HG03439 (cell line): ENCODE data around the gene SPATS2.

Experiments
- ATAC-seq: cut with Tn5 transposase; IDR thresholded peaks from one replicate; pipeline ENCODE4 v1.9.1; 2021; ENCODE audit warnings: mild to moderate bottlenecking, moderate library complexity; ENCODE audit not compliant: unreplicated experiment

SPATS2 gene

DNA sequence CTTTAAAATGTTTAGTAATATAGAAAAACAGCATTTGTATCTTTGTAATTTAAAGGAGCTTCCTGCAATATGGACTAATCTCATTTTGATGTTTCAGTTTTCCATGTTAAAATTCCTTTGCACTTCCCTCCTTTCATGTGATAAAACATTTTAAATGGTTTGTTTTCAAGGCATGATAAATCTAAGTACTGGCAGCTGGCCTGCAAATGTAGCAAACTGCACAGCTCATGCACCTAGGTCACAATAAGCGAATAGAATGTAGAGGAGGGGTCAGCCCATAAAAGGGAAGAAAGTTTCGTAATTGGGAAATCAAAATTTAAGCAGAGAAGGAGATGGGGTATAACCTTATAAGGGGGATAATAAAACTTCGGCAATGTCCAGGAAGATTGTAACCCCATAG, 91.6 kb downstream of the SPATS2 start:
- ATAC-seq, result no peak

DNA sequence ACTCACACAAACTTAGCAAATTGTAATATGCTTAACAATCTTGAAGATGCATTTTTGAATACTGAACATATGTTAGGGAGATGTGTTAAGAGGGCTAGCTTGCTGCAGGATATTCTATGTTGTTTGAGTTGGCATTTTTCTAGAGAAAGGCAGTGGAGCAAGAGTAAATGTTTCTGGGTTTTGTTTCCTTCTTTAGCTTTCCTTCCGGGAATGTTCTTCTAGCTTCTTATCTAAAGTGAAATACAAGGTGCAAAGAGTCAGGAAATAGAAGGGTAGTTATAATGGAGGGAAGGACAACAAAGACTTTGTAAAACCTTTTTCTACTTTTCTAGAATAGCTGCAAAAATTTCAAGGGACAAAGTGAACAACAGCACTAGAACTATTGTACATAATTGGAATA, 94.0 kb downstream of the SPATS2 start:
- ATAC-seq, result no peak

DNA sequence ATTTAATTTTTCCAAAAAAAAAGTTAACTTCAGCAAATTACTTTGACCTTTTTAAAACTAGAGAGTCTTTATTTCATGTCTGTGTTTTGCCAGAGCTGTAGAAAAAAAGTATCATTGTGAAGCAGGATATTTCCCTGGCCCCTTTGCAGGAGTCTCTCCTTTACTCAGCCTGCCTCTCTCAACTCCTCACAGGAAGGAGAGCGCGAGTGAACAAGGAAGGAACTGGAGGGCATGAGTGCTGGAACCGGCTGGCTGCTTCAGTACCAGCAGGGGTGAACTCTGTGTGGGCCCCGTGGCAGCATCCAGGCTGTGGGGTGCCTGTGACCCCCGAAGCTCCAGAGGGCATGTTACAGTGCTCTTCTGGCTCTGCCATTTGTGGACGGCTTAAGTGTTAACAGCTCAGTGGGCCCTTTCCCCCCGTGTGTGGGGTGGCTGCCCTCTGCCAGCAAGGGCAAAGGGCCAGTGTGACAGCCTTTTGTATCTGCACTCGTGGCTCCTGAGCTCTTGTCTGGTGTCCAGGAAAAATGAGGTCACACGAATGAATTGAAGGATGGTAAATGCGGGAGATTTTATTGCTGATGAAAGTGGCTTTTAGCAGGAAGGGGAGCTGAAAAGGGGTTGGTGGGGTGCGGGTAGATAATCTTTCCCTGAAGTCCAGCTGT, 95.0 kb downstream of the SPATS2 start:
- no peak for ATAC-seq

DNA sequence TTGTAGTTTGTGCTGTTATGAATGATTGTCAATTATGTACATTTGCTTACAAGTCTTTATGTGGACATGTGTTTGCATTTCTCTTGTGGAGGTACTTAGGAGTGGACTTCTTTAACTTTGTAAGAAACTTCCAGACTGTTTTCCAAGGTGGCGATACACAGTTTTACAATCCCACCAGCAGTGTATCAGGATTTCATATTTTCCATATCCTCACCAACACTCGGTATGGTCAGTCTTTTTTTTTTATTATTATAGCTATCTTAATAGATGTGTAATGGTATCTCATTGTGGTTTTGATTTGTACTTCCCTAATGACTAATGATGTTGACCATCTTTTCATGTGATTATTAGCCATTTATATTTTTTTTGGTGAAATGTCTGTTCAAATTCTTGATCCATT, 97.9 kb downstream of the SPATS2 start:
- ATAC-seq, result no peak

DNA sequence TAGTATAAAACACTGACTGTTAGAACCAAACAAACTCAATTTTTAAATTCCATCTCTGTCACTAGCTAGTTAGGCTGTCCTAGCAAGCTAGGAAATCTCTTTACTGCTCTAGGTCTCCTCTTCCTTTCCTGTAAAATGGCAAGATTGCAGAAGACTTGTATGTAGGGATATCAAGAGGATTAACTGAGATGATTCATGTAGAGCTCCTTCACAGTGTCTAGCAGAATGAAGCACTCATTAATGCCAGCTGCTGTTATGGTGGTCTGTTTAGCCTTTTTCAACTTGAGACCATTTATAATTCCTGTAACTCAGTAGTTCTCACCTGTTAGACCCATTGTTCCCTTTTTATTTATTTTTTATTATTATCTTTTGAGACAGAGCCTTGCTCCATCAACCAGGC, 103.7 kb downstream of the SPATS2 start:
- no peak for ATAC-seq

DNA sequence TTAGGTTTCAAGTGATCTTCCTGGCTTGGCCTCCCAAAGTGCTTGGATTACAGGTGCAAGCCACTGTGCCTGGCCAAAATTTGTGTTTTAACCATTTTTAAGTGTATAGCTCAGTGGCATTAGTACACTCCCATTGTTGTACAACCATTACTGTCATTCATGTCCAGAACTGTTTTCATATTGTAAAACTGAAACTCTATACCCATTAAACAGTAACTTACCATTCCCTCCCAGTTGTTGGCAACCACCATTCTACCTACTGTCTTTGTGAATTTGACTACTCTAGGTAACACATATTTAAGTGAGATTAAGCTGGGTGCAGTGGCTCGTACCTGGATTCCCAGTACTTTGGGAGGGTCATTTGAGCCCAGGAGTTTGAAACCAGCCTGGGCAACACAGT, 104.3 kb downstream of the SPATS2 start:
- ATAC-seq, result no peak

DNA sequence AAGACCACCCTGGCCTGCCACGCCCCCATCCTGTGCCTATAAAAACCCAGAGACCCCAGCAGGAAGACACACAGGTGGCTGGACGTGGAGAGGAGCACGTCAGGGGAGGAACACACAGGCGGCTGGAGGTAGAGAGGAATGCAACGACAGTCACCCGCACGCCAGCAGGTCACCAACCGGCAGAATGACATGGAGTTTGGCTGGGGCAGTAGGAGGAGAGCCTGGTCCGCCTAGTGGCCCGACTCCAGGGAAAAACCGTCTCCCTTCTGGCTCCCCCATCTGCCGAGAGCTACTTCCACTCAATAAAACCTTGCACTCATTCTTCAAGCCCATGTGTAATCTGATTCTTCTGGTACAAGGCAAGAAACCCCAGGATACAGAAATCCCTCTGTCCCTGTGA, 108.8 kb downstream of the SPATS2 start:
- no peak for ATAC-seq

DNA sequence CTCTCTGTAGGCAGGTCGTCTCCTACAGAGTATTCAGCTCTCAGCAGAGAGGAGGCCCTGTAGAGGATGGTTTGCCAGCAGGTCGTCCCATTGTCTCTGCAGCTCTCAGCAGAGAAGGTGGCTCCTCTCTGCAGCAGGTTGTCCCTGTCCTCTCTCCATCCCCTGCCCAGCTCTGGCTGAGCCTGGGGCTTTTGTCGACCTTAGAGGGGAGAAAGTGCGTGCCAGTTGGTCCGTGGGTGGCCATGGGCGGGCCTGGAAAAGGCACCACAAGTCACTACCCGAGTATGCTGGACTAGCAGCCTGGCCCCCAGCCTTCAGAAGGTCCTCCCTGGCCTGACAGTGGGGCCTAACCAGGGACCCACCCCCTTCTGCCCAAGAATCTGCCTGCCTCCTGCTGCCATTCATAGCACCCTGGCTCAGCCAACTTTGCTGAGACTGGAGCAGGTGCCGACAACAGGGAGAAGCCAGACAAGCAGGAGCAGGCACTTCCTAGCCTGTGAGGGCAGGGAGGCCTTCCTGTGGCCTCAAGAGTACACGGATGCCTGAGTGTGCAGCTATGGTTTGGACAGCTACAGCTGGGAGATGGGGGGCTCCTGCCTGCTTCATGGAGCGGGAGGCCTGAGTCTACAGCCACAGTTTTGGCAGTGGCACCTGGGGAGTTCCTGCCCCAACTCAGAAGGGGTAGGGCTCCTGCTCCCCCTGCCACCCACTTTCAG, 111.8 kb downstream of the SPATS2 start:
- ATAC-seq, result no peak

DNA sequence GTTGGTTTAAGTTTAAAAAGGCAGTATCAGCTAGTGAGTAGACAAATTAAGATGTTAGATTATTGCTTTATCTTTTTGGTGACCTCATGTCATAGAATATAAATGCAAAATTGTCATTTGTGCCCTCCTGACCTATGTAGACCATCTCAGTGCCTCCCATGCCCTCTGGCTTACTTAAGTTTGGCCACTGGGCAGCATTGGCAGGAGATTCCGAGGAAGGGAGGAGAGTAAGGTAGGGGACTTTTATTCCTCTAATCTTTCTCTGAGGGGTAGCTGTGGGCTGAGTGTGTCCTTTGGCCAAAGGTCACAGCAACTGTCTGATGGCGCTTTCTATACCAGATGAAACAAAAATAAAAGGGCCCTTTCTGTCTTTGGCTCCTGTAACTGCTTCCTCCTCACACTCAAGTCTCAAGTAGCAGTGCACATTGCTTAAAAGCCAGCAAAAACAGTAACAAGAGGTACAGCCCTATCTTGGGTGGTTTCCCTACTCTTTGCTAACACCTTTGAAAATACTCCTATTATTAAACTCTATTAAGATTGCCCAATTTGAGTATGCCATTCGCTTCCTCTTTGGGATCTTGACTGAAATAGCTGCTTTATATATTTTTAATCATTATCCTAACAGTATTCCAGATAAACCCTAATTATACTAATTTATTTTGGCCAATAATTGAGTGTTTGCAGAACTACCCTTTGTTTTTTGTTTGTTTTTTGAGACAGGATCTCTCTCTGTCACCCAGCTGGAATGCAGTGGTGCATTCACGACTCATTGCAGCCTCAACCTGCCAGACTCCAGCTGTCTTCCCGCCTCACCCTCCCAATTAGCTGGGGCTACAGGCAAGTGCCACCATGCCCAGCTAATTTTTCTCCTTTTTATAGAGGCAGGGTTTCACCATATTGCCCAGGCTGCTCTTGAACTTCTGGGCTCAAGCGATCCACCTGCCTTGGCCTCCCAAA, 115.1 kb downstream of the SPATS2 start:
- no peak for ATAC-seq

DNA sequence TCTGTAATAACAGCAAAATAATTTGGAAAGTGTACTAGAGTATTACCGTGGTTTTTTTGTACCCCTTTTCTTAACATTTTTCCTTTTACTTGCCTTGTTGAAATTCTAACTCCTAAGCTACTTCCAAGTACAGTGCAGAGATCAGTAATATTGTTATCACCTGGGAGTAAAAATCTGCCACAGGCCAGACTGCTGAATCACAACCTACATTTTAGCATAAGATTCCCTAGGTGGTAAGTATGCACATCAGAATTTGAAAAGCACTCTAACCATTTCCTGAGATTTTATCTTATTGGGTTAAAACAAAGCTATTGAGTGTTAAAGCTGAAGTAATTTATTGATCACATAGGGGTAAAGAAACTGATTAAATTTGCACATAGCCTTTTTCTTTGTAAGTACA, 116.4 kb downstream of the SPATS2 start:
- ATAC-seq, result no peak

DNA sequence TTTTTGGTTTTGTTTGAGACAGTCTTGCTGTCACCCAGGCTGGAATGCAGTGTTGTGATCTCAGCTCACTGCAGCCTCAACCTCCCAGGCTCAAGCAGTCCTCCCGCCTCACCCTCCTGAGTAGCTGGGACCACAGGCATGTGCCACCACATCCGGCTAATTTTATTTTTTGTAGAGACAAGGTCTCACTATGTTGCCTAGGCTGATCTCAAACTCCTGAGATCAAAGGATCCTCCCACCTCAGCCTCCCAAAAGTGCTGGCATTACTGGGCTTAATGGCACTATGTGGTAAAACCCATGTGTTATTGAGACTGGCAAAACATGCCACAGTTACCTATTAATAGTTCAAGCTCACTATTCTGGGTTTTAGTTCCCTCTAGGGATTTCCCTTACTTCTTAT, 120.3 kb downstream of the SPATS2 start:
- no peak for ATAC-seq

DNA sequence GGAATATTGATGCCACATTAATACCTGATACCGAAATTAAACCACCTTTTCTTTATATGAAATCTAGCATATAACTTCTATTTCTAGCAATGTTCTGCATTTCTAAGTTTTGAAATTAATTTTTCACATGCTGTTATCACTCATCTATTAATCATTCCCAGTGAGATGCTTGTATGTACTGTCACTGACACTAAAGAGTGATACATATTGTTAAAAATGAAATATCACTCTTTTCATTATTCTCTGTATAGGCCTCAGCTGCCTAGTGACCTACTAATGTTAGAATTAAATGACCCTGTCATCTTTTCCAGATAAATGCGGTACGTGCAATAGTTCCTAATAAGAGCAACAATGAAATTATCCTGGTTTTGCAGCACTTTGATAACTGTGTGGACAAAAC, 121.9 kb downstream of the SPATS2 start:
- no peak for ATAC-seq

DNA sequence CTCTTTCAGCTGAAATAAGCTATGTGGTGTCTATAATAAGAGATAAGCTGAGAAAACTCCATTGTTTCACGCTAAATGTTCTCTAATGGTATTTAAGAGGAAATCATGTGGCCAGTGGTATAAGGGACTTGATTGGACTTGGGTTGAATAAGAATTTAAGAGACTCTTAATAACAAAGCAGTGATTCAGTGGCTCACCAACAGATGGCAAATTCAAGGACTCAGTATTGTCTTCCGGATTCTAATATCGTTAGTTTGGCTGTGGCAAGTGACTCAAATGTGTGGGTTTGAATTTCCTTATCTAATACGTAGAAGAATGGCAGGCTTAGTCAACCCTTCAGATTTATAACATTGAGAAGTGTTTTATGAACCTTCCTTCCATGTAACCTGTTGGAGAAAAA, 122.5 kb downstream of the SPATS2 start:
- ATAC-seq, result no peak

DNA sequence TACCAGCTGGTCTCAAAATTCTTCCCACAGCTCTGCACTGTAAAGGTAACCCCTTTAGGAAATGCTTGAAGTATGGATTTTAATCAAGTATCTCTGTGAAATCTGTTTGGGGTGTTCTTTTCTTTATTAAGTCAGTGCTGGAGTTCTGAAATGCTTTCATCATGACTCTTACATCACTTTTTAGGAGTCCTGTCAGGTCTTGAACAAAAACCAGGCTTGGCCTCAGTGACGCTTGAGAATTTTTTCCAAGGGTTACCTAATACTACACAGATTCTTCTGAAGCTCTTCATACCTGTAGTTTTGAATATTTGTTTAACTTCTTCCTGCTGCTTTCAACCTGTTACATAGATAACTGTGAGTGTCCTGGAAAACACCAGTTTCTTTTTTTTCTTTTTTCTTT, 124.6 kb downstream of the SPATS2 start:
- no peak for ATAC-seq

DNA sequence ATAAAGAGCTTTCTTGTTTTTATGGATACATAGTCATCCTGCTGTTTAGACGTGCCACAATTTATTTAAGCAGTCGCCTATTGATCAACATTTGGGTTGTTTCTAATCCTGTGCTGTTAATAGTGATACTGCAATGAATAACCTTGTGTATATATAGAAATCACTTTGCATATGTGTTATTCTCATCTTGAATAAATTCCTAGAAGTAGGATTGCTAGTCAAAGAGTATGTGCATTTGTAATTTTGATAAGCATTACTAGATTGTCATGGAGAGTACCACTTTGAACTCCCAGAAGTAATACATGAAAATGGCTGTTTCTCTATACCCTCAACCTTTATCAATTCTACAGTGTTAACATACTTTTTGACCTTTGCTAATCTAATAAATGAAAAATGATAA, 126.6 kb downstream of the SPATS2 start:
- no peak for ATAC-seq

DNA sequence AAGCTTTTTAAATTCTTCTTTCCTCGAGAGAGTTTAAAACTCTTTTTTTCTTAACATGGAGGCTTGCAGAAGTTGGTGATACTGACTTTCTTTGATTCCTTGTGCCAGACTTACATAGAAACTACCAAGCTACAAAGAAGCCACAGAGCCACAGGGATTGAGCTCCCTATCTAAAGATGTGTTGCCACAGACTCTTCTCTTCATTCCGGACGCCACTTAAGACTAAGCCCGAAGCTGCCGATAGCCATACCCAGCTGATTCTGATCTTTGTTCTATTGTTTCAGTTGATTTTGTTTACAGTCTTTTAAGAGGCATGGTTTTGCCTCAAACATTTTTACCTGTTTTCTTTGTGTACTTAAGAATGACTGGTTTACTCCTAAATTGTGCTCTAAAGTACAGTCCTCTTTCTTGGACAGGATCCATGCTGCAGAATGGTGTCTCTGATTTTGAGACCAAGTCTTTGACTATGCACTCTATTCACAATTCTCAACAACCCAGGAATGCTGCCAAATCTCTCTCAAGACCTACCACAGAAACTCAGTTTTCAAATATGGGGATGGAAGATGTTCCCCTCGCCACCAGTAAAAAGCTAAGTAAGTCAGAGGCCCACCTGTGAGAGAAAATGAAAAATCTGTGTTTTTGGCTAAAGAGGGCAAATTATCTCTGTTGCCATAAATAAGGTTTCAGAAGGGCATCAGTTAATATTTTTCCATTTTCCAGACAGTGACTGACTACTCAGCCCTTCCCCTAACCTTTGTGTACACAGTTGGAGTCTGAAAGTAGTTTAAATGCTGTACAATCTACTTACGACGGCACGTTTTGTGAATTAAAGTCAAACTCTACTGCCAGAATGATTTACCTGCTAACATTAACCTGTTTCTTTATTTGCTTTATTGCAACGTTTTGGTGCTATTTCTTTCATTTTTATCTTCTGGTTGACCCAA, 129.4 kb downstream of the SPATS2 start:
- no peak for ATAC-seq

DNA sequence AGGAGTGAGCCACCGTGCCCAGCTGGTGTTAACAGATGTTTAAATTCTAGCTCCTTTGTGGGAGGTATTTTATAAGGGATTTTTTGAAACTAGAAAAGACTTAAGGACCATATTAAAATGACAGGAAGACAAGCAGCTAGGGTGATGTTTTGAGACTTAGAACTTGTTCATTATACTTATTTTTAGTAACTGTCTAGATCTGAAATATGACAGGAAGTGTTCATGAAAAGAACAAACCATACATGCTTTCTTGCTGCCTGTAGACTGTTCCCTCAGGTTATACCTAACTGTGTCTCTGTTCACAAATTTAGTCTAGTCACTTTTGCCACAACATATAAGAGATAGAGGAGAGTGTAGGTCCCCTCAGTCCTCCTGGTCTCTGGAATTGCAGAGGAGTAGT, 134.6 kb downstream of the SPATS2 start:
- ATAC-seq, result no peak

DNA sequence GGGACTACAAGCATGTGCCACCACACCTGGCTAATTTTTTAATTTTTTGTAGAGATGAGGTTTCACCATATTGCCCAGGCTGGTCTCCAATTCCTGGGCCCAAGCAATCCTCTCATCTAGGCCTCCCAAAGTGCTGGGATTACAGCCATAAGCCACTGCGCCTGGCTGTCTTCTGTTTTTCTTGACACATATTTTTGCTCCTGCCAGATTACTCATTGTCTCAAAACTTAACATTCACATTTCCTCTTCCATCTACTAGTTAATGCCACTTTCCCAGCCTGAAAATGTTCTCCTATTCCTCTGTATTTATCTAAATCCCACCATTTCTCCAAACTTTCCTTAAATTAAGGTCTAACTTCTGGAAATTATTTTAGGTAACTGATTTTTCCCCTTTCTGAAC, 135.3 kb downstream of the SPATS2 start:
- ATAC-seq, result no peak

DNA sequence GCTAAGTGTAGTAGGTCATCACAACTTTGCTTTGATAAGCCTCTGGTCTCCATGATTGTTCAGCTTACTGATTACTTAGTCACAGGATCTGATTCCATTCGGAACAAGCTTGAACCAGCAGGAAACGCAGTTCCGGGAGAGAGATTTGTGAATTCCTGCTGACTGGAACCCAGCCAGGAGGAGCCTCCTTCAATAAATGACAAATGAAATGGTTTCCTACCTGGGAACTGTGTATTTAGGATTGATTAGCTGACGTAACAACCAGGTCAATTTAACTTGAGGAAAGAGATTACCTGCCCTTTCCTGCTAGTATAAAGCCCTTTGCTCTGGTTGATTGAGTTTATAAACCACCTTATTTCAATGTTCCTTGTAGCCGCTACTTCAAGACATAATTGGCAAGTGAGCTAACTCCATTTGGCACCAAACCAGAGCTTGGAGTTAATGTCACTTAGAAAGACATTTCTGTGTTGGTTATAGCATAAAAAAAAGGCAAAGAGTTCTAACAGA, 136.5 kb downstream of the SPATS2 start:
- no peak for ATAC-seq

DNA sequence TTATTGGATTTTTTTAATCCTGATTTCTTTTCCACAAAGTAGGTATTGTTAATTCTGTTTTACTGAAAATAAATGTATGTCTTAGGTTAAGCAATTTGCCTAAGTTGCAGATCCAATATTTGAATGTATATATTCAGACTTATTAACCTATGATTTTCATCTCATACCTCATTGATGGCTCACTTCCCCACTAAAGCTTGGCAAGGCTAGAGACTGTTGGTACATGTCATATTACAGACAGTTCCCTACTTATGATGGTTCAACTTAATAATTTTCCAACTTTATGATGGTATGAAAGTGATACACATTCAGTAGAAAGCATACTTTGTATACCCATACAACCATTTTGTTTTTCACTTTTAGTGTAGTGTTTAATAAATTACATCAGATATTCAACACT, 138.4 kb downstream of the SPATS2 start:
- ATAC-seq, result no peak
